ENCODE results near the gene CREB3L2.

CREB3L2 gene

DNA sequence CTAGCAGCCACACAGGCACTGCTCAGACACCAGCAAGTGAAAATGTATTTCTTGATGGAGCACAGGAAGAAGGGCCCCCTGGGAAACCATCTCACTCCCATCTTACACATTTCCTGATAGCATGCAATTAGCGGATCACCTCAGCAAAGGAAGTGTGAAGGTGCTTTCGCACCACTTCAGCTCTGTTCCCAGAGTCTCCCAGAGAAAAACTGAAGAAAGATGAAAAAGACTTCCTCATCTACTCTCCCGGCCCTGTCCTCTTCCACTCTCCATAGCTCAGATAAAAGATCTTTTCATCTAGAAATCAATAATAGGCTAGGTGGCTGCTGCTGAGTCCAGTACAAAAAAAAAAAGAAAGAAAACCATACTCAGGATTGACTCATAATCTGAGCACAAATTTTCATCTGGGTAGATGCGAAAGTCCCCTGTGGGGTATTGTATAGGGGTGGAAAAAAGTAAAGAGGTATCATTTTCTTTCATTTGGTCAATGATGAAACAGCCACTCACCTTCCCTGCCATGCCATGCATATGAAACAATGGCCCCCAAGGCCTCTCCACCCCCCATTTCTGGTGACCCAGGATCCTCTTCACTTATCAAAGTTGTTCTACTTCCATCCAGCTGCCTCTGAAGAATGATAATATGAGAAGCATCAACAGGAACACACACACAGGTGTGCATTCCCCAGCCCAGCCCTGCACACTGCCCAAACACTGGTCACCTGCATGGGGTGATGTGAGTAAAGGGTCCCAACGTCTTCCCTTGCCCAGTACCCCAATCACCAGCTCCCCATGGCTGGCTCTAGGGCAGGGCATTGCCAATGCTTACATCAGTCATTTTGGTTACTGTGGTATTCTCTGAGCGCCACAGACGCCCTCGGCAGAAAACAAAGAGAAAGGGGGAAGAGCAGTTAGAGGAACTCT, 106.3 kb downstream of the CREB3L2 start:
- DNase-seq (ENCODE audit: low read depth) = no peak

DNA sequence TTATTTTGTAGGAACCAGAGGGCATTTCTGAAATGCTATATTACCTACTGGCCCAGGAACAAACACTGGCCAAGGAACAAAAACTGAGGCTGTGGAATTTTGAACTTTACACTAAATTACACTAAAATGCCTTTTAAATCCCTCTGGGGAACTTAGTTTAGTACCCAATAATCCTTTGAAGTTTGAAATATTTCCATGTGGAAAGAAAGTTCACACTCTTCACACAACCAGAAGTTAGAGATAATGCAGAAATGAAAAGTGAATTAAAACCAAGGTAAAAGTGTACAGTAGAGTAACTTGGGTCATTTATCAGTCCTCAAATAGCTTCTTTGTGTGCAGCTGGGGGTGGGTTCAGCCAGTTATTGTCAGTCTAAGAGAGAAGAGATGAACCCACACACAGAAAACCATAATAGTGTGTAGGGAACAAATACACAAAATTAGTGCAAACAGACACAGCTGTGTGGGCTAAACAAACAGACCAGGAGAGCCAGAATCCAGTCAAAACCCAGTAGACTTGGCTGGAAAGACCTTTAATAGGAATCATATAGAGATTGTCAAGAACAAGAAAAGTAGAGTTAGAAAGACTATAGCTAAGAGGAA, 108.6 kb downstream of the CREB3L2 start:
- no peak for DNase-seq (ENCODE audit: low read depth)

DNA sequence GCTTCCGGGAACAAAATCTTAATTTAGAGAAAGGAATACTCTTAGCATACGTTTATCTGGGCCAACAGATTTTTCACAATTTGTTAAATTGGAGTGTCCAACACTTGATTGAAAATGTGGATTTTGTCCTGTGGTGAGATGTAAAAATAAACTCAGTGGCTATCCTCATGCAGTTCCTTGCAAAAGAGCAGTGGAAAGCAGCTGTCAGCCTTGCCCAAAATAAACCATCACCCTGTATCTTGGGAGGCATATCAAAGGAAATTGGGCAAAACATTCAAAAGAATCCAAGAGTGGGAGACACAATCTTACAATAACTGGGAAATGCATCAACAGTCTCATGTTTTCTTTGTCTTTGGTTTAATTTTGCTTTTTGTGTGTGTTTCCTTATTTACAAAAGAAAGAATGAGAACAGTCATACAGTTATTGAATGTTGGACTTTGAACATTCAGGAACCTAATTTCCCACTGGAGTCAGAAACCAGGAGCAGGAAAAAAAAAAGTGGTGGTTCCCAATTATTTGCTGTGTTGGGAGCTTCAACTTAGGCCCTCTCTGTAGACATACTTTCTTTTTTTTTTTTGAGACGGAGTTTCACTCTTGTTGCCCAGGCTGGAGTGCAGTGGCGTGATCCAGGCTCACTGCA, 110.8 kb downstream of the CREB3L2 start:
- no peak for DNase-seq (ENCODE audit: low read depth)

DNA sequence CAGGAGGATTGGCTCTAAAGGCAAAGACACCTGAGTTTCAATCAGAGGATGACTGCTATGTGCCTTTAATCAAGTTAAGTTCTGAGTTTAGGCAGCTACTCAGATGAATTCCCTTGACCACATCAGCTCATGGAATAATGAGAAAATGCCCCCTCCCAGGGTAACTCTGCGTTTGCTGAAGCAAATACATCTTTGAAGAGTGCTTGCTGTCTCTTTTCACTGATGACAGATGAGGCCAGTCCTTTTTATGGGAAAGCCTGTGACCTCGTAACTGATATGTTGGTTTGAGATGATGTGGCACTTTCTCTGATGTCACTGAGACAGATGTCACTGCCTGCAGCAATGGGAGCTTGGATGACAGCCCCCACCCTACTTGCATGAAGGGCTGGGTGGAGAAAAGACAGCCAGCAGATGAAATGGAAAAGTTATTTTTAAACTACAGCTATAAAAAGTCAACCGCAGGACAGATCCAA, 111.4 kb downstream of the CREB3L2 start:
- DNase-seq (ENCODE audit: low read depth) = no peak

DNA sequence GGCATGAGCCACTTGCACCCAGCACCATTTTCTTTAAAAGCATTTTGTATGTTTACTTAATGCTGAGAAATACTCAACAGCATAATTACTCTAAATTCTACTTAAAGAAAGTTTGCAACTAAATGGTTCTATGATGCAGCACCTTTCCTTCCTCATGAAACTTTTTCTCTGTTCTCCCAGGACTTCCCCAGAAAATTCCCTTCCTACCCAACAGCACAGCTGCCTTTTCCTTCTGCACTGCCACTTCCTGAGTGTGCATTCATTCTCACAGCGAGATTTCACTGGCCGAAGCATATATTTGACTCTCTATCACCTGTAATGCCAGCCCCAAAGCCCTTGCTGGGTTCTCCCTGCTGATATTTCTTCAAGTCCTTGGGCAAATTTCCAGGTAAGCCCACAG, 113.6 kb downstream of the CREB3L2 start:
- no peak for DNase-seq (ENCODE audit: low read depth)

DNA sequence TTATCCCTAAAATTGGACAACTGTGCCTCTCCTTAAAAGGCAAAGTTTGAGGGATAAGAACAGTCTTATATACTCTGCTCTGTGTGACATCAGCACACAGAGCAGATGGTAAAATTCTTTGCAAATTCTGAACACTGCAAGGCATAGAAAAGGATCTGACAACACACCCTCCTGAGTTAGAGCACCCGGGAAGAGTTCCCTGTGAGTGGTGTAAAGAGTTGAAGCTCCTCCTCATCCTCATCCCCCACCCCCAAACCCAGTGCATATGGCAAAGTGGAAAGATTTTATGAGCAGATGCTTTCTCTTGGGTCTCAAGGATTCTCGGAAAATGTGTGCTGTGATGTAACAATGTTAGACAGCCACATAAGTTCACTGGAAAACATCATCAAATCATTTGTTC, 115.1 kb downstream of the CREB3L2 start:
- no peak for DNase-seq (ENCODE audit: low read depth)

DNA sequence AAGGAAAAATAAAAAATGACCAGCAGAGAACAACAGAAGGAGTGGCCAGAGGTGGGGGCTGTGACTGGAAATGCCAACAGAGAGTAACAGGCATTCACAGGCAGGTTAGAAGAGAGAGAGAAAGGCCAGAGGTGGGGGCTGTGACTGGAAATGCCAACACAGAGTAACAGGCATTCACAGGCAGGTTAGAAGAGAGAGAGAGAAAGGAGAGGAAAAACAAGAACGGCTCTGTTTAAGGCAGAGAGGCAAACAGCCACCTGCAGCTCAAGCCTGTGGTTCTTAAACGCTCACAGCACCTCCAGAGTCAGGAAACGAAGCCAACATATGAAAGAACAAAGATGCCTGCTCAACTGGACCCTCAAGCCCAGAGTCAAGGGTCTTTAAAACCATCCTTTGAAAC, 115.6 kb downstream of the CREB3L2 start:
- no peak for DNase-seq (ENCODE audit: low read depth)

DNA sequence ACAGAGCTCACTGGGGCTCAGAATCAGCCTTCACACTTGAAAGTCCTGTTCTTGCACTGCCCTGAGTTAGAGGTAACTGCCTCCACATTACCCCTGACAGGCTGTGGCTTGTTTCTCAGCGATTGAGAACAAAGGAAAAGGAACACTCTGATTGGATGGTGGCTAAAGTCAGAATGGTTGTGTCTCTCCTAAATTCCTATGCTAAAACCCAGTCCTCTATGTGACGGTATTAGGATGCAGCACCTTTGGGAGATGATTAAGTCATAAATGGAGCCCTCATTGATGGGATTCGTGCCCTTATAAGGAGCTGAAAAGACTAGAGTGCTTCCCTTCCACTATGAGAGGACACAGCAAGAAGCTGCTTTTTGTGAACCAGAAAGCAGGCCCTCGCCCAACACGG, 116.2 kb downstream of the CREB3L2 start:
- DNase-seq (ENCODE audit: low read depth) = no peak

DNA sequence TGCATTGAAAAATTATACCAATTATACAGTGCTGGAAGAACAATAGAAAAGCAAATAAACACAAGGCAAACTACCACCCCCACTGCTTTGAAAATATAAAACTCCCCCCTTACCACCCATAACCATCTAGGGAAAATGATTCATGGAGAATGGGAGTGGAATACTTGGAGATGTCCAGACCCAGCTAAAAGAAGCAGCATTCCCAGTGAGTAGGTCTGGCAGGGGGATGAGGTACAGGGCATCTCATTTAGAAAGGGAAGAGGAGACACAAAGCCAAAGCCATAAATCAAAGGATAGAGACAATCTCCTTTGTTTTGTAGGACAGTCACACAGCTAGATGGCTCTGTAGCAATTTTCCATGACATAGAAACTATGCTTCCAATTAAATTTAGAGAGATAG, 119.1 kb downstream of the CREB3L2 start:
- no peak for DNase-seq (ENCODE audit: low read depth)

DNA sequence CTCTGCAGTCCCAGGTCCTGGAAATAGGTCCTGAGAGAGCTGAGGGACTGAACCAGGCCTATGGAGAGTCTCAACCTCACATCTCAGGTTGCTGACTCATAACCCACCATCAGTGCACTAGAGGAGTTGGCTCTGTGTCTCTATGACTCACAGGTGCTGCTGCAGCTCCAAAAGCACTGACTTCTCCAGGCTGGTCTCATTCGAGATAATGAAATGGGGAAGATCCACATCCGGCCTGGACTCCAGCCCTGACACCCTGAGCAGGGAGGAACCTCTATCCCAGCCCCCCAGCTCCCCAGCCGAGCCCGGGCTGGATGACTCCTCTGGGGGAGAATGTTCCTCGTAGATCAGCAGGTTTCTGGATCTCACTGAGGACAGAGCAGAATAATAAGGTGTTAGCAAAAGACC, 119.6 kb downstream of the CREB3L2 start:
- DNase-seq (ENCODE audit: low read depth) = peak; percentile 91

DNA sequence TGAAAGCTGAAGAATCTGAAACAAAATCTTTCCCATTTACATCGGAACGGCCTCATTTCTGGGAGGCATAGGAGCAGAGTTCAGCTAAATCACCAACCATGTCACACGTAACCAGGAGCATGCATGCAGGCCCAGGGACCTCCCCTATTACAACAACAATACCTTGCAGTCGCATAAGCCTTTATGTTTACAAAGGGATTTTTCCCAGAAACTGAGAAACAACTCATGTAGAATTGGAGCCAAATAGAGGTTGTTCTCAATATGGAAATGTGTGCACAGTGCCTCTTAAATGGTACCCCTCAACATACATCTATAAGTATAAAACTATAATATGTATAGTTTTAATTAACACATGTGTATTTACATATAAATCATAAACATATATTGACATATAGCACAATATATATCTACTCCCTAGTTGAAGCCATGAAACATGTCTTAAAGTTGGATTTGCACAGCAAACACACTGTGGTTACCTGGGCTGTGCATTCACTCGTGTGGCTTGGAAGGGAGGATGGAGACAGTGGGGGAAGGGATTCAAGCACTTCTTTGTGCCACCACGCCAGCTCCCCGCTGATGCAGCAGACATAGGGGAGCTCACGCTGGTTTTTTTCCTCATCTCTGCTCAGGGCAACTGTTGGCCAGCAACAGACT, 120.2 kb downstream of the CREB3L2 start:
- DNase-seq (ENCODE audit: low read depth) = no peak

DNA sequence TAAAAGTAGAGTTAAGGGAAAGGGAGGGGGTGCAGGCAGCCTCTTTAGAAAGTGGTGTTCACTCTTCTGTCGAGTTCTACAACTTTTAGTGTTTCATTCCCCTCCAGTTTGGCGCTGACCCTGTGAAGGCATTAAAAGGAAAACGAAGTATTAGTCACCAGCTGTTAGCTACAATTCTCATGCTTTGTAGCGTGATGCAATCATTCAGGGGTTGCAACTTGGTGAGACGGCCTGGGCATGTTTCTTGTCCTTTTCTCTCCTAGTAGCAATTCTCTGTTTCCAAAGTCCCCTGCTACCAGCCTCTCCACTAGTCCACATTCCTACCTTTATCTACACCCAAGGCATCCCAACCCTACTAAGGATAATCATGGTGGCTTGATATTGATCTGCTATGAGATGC, 121.5 kb downstream of the CREB3L2 start:
- DNase-seq (ENCODE audit: low read depth) = no peak

DNA sequence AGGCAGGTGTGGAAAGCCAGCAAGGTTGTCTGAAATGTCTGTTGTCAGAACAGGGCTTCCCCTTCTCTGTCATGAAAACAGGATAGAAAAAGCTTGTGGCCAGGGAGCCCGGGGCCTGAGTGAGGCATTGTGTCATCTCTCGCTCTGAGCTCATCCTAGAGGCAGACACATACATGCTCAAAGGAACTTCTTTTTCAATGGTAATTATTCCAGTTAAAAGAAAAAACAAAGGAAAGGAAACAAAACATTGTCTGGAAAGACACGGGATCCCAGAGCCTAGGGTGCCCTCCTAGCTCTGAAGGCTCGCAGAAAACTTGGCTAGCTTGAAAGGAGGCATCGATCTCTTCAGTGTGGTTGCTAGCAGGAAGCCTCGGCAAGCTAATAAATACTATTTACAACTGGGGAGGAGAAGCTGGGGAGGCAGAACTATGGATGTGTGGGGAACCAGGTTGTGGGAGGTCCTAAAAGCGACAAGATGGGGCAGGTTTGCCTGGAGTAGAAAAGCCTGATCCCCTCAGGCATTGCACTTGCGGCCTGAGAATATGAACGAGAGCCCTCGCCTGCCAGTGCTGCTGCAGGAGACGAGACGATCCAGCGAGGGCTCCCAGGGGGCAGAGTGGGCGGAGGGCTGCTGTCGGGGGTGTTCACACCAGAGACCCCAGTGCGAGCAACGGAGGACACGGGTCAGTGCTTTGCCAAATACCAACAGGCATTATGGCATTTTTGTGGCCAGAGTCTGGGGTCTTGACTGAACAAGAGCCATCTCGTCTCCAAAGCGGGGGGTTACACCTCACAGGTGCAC, 122.3 kb downstream of the CREB3L2 start:
- DNase-seq (ENCODE audit: low read depth) = no peak

DNA sequence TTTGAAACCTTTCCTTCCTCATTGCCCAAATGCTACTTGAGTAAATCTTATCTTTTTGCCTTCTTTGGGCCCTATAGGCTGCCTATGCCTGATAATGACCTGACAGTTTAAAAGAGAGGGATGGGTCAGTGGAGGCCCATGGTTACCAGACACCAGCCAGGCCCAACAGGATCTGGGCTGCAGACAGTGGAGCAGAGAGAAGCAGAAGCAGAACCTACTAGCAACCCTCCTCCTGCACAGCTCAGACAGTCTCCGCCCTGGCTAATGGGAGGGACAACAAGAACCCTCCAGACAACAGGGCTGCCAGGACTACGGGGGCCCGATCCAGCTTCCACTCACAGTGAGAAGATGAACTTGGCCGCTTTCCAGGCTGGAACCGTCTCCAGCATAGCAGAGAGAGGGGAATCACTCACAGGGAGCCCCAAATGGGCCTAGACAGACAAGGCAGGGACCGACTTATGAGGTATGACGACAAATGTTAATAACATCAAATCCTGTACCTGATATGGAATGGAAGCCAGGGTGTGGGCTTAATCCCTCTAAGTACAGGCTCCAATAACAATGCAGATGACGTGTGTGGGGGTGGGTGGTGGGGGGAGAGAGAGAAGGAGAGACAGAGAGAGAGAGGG, 123.4 kb downstream of the CREB3L2 start:
- DNase-seq (ENCODE audit: low read depth) = no peak

DNA sequence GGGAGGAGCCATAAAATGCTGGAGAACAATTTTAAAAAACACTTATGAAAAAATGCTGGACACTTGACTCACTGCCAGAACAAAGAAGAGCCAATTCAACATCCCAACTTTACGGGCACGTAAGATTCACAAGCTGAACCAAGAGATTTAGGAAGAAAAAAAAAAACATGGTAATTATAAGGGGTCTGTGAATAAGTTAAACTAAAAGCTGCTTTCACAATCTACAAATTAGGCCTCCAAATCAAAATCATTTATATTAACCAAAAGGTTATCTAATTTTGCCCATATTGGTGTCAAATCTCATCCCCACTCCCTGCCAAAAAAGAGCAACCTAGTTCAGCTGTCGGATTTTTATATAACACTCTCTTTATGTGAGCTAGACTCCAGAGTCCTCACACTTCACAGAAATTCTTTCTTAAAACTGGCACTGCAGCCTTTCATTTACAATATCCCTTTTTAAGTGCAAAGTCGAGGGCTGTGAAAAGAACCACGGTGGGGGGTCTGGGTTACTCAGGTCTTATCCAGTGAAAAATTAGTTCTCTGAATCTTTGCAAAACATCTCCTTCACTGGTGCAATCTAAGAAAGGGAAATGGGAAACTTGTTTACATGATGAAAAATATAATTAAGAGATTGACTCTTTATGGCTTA, 124.7 kb downstream of the CREB3L2 start:
- DNase-seq (ENCODE audit: low read depth) = no peak

DNA sequence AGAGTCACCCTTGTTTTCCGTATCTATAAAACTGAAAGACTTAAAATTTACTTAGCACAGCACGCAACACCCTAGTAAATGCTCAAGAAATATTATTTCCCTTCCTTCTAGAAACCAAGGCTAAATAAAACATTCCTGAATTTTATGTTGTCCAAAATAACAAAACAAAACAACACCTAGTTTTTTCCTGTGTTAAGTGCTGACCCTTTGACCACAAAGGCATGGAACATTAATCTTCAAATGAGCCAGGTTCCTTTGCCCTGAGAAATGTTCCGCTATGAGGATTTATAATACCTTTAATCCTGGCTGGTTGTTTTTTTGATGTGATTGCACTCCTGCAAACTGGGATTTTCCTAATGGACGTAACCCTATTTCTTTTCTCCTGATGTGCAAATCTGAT, 126.1 kb downstream of the CREB3L2 start:
- no peak for DNase-seq (ENCODE audit: low read depth)

DNA sequence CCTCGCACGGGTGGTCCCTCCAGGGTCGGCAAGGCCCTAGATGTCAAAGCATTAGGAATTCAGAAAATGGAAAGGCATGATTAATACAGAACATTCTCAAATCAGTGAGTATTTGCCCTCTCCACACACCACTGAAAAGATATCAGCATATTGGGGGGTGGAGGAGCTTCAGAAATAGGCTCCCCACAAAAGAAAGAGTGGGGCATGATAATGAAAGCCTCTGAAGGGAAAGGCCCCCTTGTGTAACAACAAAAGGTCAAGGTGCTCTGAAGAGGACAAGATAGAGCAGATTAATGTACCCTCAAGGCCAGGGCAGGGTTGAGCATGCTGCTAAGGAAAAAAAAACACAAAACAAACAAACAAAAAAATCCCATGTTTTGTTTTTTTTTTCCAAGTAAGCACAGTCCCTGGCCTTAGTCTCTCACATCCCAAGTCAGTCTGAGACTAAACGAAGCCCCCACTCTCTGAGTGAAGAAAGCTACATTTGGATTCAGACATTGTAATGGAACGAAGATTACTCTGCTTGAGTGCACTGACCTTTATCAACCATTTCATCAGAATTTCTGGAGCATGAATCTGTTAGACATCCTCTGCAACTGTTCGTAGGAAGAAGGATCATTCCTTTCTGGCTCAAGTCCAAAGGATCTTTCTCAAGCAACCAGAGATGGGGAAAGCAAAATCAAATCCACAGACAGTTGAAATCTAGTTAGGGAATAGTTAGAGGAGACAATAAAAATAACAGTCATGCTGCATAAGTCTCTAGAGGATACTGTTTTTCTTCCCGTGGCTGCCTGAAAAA, 127.7 kb downstream of the CREB3L2 start:
- DNase-seq (ENCODE audit: low read depth) = peak; percentile 64

DNA sequence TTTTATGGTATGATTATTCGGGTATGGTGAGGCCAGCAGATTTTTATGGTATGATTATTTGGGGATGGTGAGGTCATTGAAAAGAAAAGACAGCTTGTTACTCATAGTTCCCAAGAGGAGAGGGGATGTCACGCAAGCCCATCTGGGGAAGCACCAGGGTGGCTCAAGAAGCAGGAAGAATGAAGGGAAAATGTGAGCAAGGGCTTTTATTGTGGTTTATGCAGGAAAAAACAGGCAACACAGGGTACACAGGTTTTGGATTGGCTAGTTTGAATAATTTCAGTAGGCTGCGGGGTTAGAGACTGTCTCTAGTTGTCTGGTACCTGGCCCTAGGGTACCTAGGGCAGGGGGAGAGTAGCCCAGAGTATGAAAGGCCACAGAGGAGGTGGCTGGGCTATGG, 128.4 kb downstream of the CREB3L2 start:
- DNase-seq (ENCODE audit: low read depth) = no peak

DNA sequence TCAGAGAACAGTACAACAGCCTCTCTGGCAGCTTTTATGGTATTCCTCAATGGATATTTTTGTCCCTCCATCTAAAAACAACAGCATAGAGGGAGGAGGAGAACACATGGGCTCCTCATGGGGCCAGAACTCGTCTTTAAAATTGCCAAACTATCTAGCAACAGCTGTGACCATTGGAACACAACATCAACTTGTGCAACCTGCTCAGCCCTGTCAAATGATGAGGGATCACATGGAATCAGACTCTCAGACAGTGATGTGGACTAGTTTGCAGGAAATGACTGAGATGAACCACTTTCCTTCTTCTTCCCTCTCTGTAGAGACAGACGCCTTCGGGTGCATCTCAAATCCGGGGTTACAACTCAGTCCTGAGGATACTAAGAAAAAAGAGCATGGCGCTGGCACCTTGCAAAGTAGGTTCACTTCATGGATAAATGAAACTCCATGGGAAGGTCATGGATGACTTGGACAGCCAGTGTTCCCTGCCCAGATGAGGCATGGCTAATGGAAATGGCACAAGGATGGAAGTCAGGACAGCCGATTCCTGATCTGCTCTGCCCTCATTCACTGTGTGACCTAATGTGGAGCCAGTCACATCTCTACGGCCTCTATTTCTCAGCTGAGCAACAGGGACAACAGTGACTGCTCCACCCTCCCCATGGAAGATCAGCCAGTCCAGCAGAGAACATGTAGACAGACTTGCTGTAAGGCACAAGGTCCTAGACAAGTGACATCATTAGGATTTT, 130.5 kb downstream of the CREB3L2 start:
- no peak for DNase-seq (ENCODE audit: low read depth)
